HG03097 (cell line): ENCODE results near the gene DAAM1.

ENCODE experiments used
- ATAC-seq: cut with Tn5 transposase; IDR thresholded peaks from one replicate; pipeline ENCODE4 v1.9.1; 2021; ENCODE audit not compliant: unreplicated experiment, low FRiP score

DAAM1 gene

DNA sequence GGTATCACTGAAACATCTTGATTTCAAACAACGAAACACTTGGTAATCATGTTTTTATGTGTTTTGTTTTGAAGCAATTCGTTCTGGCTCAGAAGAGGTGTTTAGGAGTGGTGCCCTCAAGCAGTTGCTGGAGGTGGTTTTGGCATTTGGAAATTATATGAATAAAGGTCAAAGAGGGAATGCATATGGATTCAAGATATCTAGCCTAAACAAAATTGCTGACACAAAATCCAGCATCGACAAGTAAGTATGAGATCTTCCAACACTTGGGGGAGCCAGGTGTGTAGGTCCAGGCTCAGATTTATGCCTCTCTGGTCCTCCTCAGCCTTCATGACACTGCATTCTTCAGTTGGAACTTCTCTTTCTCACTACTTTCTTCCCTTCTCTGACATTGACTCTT, 166.6 kb downstream of the DAAM1 start:
- no peak for ATAC-seq

DNA sequence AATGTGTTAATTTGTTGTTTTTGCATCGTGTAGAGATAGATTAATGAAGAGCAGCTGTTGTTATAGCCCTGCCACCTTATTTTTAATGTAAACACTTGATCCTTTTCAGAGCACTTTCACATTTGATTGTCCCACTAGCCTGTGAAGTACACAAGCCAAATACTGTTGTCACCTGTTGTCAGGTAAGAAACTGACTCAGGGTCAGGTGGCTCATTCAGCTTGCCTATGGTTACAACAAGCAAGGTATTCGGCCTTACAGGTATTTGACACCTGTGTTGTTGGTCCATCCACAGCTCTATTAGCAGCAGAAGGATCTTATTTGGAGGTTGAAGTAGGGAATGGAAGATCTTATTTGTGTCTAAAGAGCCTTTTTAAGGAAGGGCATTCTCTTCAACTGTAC, 167.8 kb downstream of the DAAM1 start:
- ATAC-seq: peak; percentile 35

DNA sequence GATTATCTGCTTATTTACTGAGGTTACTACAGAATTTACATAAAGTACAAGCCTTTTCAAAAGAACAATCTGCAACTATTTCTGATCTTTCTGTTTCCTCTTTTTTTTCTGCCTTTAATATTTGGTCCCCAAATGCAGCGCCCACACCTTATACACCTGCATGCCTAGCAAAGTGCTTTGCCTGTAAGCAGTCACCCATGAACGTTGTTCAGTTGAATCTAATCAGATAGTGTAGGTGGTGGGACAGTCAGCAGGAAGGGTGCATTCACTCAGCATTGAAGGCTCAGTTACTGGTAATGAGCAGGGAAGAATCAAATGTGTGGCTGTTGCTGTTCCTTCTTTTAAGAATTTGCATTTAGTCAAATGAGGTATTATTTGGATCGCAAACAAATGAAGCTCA, 168.3 kb downstream of the DAAM1 start:
- peak; percentile 52 for ATAC-seq

DNA sequence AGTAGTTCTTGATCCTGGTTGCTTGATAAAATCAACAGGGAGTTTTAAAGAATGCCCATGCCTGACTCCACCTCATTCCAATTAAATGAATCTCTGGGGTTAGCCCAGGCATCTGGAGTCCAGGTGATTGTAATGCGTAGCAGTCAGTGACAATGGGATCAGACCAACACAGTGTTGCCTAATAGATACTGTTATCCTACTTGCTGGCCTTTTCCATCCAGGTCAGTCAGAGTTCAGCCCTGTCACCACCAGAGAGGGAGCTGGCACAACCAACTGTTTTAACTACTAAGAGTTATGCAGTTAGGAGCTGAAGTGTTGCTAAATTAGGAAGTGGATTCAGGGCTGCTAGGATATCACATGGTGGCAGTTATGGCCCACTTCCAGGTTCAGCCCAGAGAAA, 169.6 kb downstream of the DAAM1 start:
- ATAC-seq: no peak

DNA sequence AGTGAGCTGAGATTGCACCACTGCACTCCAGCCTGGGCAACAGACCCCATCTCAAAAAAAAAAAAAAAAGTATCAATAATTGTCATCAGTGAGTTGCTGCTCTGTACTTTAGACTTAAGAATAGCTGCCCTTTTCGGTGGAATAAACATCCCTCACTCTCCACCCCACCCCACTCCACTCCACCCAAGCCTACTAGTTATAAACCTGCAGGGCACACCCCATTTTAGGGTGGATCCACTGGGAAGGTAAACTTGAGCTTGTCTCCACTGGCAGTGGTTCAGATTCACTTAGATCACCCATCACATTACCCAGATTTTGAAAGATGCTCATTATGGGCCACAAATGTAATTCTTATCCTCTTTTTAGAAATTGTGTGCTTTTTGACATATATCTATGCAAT, 170.3 kb downstream of the DAAM1 start:
- no peak for ATAC-seq

DNA sequence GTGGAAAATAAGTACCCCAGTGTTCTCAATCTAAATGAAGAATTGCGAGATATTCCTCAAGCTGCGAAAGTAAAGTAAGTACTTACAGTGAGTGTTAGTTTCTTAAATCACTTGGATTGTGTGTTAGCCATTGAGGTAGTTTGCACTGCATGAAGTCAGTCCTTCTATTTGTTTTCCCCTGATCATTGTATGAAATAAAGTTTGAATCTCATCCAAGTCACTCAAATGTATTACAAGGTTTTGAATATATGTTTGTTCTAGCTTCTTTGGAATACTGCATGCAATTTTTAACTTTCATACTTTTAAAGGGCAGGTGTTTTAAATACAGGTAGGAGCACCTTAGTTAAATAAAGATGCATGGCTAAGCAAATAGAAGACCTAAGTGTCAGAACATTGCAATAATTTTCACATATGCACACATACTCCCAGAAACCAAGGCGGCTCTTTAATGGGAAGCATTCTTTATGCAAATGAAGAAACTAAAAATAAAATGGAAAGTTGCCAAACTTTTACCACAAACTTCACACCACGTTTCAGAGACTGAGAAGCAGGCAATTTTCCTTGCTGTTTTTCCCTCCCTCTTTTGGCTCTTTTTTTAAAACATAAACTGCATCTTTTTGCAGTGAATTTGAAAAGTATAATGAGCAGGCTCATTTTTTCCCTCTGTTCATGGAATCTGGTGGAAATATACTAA, 171.1 kb downstream of the DAAM1 start:
- no peak for ATAC-seq

DNA sequence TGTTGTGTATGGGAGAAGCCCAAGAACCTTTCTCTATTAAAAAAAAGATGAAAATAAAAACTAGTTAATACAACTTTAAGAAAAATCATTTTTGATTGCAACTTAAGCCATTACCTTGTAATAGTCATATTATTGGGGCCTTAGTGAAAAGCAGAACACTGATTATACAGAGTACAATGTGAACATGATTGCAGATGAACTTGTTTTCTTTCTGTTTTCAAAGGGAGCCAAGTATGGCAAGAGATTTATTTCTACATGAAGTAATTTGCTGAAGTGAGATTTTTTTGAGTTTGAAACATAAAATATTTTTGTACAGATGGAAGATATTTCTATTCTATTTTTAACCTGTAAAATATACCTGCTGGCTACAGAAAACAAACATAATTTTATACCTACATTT, 171.8 kb downstream of the DAAM1 start:
- ATAC-seq: no peak

DNA sequence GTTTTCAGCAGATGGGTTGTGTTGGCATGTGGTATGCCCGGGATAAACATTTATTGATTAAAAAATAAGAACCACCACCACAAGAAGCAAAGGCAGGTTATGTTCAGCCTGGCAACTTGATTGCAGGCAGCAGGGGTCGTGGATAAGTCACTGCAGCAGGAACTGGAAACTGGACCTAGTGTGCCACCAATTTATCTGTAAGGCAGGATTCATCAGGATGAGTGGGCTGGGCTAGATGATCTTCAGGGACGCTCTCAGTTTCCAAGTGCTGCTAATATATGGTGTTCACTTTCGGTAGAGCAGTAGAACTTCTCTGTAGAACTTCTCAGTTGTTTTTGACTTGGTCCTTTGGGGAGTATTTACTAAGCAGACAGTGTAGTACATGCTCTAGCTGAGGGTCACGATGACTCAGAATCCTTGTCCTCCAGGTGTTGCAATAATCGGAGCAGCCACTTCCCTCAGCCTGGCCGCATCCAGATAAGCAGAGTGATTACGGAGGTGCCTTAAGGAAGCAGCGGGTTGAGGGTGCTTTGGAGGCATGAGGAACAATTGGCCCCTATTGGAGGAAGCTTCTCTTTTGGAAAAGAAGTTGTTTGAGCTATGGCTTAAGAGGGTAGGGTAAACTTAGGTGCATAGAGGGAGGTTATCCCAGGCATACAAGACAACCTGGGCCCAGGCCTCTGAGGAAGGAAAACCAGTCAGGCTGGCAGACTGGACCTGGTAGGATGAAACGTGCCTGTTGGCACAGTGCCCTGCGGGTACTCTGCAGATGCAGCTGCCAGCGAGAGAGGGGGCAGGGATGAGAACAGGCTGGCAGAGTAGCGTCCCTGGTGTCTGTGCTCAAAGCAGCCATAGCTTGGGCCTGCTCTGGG, 172.7 kb downstream of the DAAM1 start:
- no peak for ATAC-seq

DNA sequence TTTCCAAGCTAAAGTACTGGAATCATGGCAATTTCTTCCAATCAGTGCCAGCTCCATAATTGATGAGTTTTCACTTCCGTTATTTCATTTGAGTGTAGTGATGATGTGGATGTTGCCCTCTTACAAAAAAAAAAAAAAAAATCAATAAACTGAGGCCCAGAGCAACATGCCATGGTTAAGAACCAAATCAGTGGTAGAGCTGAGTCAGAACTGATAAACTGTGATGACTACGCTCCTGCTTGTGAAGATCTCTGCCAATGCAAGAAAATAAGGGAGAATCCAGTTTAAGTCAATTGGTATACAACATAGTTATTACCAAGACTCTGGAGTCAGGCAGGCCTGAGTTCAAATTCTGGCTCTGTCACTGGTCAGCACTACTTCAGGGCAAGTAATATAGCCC, 174.0 kb downstream of the DAAM1 start:
- no peak for ATAC-seq

DNA sequence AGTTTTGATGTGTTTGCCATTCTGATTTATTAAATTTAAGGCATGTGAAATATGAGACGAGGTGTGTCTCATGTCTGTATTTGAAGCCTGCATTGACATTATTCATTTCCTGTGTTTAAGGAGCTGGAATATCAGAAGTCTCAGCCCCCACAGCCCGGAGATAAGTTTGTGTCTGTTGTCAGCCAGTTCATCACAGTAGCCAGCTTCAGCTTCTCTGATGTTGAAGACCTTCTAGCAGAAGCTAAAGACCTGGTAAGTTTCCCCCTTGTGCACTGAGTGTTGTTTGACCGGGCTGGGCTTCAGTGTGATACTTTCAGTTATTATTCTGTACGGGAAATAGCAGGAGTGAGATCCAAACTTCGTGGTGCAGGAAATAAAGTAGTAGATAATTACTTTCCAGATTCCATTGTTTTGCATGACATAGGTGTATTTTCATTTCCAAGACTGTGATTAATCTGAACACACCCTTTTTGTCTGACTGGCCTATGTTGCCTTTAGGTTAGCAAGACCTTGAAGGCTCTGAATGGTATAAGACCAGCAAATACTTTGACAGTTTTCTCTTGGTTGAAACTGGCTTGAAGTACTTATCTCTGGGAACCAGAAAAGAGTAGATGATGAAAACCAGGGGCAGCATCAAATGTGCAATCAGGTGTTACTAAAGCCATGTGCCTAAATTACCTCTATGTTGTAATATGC, 175.2 kb downstream of the DAAM1 start:
- ATAC-seq: no peak

DNA sequence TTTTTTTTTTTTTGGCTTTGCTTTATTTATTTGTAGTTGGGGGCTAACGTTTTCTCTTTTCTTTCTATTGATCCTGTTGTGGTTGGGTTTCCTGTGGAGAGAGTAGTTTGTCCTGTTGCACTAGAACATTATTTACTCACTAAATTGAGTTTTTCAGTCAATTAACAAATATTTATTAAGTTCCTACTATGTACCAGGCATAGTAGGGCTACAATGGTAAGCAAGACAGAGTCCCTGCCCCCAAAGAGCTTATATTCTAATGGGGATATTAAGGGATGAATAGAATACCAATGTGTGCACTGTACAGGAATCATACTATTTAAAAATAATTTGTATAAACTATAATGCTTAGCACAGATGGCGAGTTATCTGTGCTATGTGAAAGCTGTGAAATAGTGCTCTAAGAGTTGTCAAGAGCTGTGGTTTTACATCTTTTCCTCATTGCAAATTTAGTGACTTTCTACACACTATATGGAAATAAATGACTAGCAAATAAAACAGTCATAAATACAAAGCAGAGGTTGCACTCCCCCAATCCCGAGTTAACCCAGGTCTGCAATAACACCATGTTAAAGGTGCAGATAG, 181.8 kb downstream of the DAAM1 start:
- ATAC-seq: no peak

DNA sequence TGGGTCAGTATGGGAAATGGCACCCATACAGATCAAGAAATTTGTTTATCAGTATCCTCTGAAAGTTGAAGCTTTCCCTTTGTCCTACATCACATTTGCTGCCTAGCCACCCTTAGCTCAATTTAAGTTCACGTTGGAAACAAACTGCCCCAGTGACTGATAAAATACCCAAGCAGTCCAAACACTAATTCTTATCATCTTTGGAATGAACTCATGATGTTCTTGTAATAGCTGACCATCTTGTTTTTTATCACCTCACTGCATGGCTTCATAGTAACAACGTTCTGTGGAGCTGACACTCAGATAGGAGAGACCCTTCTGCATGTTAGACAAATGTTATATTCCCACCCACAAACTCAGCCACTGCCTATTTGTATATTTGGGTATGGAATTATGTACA, 183.3 kb downstream of the DAAM1 start:
- no peak for ATAC-seq

DNA sequence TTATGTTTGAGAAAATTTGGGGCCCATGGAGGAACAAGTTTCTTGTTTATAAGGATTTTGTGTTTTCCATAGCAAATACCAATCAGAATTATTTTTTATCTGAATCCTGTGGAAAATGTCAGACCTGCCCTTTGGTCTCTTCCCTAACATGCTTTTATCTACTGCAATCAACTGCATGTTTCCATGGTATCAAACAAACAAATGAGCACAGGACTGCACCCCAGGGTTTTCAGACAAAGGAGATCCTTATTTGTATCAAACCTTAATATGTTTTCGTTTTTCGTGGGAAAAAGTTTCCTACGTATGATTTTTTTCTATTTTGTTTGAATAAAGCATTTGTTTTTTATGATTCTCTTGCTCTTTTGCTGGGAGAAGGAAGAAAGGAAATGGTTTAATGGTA, 185.6 kb downstream of the DAAM1 start:
- no peak for ATAC-seq

DNA sequence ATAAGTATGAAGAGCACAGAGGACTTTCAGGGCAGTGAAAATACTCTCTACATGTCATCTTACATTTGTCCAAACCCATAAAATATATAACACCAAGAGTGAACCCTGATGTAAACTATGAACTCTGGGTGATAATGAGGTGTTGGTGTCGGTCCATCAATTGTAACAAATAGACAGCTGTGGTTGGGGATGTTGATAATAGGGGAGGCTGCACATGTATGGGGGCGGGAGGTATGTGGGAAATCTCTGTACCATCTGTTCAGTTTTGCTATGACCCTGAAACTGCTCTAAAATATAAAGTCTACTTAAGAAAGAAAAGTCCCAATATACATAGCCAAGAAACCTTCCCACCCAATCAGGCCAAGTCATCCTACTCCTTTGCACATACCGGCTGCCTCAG, 188.2 kb downstream of the DAAM1 start:
- no peak for ATAC-seq

DNA sequence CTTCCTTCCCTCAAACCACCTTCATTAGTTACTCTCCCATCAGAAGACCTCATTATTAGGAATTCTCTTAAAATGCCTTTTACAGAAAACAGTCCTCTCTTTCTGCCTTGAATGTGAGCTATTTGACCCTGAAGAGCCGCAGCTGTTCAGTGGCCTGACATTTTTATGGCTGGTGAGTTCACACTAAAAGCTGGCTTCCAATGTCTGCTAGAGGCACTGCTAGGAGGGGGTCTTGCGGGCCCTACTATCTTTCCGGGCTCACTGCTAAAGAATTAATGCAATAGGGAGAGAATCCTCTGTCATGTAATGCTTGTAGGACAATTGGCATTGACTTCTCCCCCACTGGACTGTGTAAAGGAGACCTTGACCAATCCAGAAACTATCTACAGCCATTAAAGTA, 189.0 kb downstream of the DAAM1 start:
- ATAC-seq: no peak

DNA sequence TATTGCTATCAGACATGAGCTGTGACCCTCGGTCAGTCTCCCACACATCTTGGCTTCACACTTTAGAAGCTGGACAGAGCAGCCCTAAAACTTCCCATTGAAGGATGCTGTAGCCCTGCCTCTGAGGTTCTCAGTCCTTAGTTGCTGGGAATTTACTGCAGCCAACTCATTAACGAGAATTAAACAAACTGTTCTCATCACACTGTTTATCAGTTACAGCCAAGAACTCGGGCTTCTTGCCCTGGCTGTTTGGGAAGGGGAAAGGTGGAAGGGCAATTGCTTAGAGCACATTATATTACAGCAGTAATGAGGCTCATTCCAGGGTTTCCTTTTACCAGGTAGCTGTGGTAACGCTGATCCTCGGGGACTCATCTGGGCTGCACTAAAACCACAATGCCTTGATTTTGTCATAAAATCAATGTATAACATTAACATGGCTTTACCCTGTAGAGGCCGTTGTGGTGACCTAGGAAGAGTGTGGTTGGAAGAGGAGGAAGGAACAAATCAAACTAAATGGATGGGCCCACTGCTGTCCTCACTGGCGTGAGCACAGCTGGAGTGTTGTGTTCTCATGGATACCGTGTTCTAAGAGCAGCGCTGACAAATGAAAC, 189.6 kb downstream of the DAAM1 start:
- ATAC-seq: no peak

DNA sequence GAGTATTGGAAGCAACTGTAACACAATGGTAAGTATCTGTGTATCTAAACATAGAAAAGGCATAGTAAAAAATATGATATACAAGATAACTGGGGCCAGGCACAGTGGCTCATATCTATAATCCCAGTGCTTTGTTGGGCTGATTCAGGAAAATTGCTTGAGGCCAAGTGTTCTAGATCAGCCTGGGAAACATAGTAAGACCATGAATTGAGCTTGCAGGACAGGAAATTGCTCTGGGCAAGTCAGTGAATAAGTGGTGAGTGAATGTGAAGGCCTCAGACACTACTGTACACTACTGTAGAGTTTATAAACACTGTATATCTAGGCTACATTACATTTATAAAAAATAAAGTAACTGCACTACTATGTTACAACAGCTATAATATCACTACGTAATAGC, 201.5 kb downstream of the DAAM1 start:
- no peak for ATAC-seq

DNA sequence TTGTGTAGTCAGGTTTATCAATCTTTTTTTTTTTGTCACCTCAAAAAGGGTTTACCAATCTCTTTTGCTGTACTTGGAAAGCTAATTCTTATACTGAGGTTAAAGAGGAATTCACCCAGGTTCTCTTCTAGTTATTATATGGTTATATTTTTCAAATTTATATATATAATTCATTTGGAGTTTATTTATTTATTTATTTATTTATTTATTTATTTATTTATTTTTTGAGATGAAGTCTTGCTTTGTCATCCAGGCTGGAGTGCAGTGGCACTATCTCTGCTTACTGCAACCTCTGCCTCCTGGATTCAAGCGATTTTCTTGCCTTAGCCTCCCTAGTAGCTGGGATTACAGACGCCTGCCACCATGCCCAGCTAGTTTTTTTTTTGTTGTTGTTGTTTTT, 202.9 kb downstream of the DAAM1 start:
- ATAC-seq: no peak

DNA sequence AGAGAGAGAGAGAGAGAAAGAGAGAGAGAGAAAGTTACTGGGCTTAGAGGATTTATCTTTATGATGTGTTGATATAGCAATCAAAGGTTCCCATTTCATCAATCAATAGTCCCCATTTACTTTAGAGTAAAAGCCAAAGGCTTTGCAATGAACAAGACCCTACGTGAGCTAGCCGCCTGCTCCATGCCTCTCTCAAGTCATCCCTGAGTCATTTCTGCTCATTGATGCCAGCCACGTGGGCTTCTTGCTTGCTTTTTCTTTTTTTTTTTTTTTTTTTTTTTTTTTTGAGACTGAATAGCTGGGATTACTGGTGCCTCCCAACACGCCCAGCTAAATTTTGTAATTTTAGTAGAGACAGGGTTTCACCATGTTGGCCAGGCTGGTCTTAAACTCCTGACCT, 205.8 kb downstream of the DAAM1 start:
- no peak for ATAC-seq

DNA sequence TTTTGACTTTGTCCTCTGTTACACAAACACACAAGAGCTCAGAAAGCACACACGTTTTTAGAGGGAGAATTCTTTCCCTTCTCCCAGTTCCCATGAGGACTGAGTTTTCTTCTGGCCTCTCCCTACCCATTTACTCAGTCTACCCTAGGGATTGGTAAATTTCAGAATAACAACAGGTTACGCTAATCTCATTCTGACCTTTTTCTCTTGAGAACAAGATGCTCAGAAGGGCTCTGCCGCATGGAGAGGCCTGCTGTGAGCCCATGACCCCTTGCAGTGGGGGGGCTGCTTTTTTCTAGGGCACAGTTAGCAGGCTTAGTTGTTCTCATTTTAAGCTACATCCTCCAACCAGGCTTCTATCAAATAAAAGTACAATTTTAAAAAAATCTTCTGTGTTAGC, 207.2 kb downstream of the DAAM1 start:
- ATAC-seq: no peak

DNA sequence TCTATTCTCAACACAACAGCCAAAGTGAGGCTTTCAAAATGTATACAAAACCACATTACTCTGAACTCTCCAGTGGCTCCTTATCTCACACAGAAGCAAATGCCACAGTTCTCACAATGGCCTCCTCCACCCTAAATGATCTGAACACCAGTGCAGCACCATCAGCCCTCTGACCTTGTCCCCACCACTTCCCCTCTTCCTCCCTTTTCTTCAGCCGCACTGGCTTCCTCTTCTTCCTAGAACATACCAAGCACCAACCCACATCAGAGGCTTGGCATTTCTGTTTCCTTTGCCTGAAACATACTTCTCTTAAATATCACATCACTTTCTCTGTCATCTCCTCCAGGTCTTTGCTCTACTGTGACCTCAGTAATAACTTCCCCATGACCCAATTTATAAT, 210.4 kb downstream of the DAAM1 start:
- no peak for ATAC-seq
